Activated naive CD8-positive, alpha-beta T cell treated with anti-CD3 and anti-CD28 coated beads for 36 hours (primary cell): ENCODE results near the gene CMA1. TPM values are rescaled to one million over a fixed set of nuclear protein-coding genes. Genes with fewer than 3 reads are reported as not detected.
A peak's percentile ranks its signal among the peaks of the same experiment; 100 is the strongest.
"Not testable (repeated sequence)": the region's sequence is repeated elsewhere in the genome, so short reads cannot be mapped to it uniquely, and the experiment has no call there.

ENCODE experiments used
- DNase-seq: peaks from one replicate; pipeline ENCODE4 v3.0.0; 2021
- H3K27ac Mint-ChIP-seq: one replicate; pipeline ENCODE4 v1.8.0; 2022; ENCODE audit warnings: mild to moderate bottlenecking, moderate library complexity, mixed read lengths
- H3K27me3 Mint-ChIP-seq: one replicate; pipeline ENCODE4 v1.8.0; 2022; ENCODE audit warnings: mild to moderate bottlenecking, mixed read lengths
- H3K36me3 Mint-ChIP-seq: one replicate; pipeline ENCODE4 v1.8.0; 2021; ENCODE audit warnings: mild to moderate bottlenecking, mixed read lengths
- H3K4me1 Mint-ChIP-seq: one replicate; pipeline ENCODE4 v1.8.0; 2021; ENCODE audit warnings: mixed read lengths
- H3K4me3 Mint-ChIP-seq: one replicate; pipeline ENCODE4 v1.8.0; 2022; ENCODE audit warnings: mild to moderate bottlenecking, moderate library complexity, mixed read lengths
- H3K9me3 Mint-ChIP-seq: one replicate; pipeline ENCODE4 v1.8.0; 2022; ENCODE audit warnings: mixed read lengths
- total RNA-seq, 2 experiments: library from RNA; stranded (reverse); gene quantifications; one replicate each; pipeline ENCODE4 v1.2.3, GENCODE V29; 2021

Gene CMA1
- under 1 TPM; 0.25 to 0.50 TPM for total RNA-seq

GRCh38 chr14:24508155-24508840 lies at the start of gene CMA1:
CMA1 (minus strand) TSS chr14:24508265; CDS start chr14:24508235, 30 bp downstream.
- no peak within 1 kb of the TSS for H3K27ac Mint-ChIP-seq
- DNase-seq = no peak
- H3K27me3 Mint-ChIP-seq = peaks cover 13% of the 10 kb centered on the region
- no peak within 1 kb of the TSS for H3K4me3 Mint-ChIP-seq
- no peaks in the 10 kb centered on the region for H3K9me3 Mint-ChIP-seq
- peaks cover 3% of the 10 kb centered on the region for H3K4me1 Mint-ChIP-seq
- H3K36me3 Mint-ChIP-seq = peaks cover 2% of the 10 kb centered on the region

- no peak overlapping the region for H3K4me3 Mint-ChIP-seq
- no peak overlapping the region for H3K27ac Mint-ChIP-seq
- no peaks in the 10 kb centered on the region for H3K27me3 Mint-ChIP-seq
- peaks cover 5% of the 10 kb centered on the region for H3K9me3 Mint-ChIP-seq
- H3K4me1 Mint-ChIP-seq = no peaks in the 10 kb centered on the region
- H3K36me3 Mint-ChIP-seq = no peaks in the 10 kb centered on the region
- DNase-seq = no peak
Measured at GRCh38 chr14:24556756-24557155, 48.7 kb upstream of the CMA1 start.

- not testable (repeated sequence) for H3K4me1 Mint-ChIP-seq, H3K27me3 Mint-ChIP-seq, H3K36me3 Mint-ChIP-seq, H3K27ac Mint-ChIP-seq, DNase-seq, H3K4me3 Mint-ChIP-seq
- H3K9me3 Mint-ChIP-seq = peaks cover 45% of the 10 kb centered on the region
Measured at GRCh38 chr14:24549064-24549463, 41.0 kb upstream of the CMA1 start.

- no peak overlapping the region for H3K27ac Mint-ChIP-seq
- H3K9me3 Mint-ChIP-seq = peaks cover 30% of the 10 kb centered on the region
- DNase-seq = no peak
- H3K4me3 Mint-ChIP-seq = no peak overlapping the region
- no peaks in the 10 kb centered on the region for H3K4me1 Mint-ChIP-seq
- peaks cover 16% of the 10 kb centered on the region for H3K27me3 Mint-ChIP-seq
- H3K36me3 Mint-ChIP-seq = no peaks in the 10 kb centered on the region
Measured at GRCh38 chr14:24542346-24542936, 34.4 kb upstream of the CMA1 start.

- Mint-ChIP-seq H3K27me3 (peaks cover 18% of the 10 kb centered on the region), H3K36me3 (no peaks in the 10 kb centered on the region), H3K27ac (no peak overlapping the region), H3K4me3 (no peak overlapping the region), H3K4me1 (peaks cover 4% of the 10 kb centered on the region), H3K9me3 (peaks cover 5% of the 10 kb centered on the region)
- DNase-seq = peak; percentile 4
Measured at GRCh38 chr14:24535737-24536136, 27.7 kb upstream of the CMA1 start.

- Mint-ChIP-seq H3K27ac (no peak overlapping the region), H3K36me3 (no peaks in the 10 kb centered on the region), H3K4me1 (peaks cover 4% of the 10 kb centered on the region), H3K4me3 (no peak overlapping the region), H3K27me3 (peaks cover 16% of the 10 kb centered on the region), H3K9me3 (peaks cover 3% of the 10 kb centered on the region)
- DNase-seq = no peak
Measured at GRCh38 chr14:24534286-24534685, 26.2 kb upstream of the CMA1 start.

GRCh38 chr14:24525877-24526620 lies 18.0 kb upstream of the CMA1 start:
- peaks cover 20% of the 10 kb centered on the region for H3K27me3 Mint-ChIP-seq
- H3K9me3 Mint-ChIP-seq, H3K4me1 Mint-ChIP-seq, H3K27ac Mint-ChIP-seq, H3K36me3 Mint-ChIP-seq, H3K4me3 Mint-ChIP-seq, DNase-seq: not testable (repeated sequence)

- H3K27me3 Mint-ChIP-seq = peaks cover 5% of the 10 kb centered on the region
- H3K4me1 Mint-ChIP-seq = no peaks in the 10 kb centered on the region
- no peaks in the 10 kb centered on the region for H3K9me3 Mint-ChIP-seq
- H3K4me3 Mint-ChIP-seq = no peak overlapping the region
- H3K36me3 Mint-ChIP-seq = no peaks in the 10 kb centered on the region
- no peak for DNase-seq
- no peak overlapping the region for H3K27ac Mint-ChIP-seq
Measured at GRCh38 chr14:24518851-24519250, 10.8 kb upstream of the CMA1 start.

GRCh38 chr14:24514209-24514608 lies 6.1 kb upstream of the CMA1 start:
- H3K9me3 Mint-ChIP-seq = no peaks in the 10 kb centered on the region
- no peak overlapping the region for H3K4me3 Mint-ChIP-seq
- peaks cover 11% of the 10 kb centered on the region for H3K27me3 Mint-ChIP-seq
- H3K36me3 Mint-ChIP-seq = no peaks in the 10 kb centered on the region
- DNase-seq = no peak
- no peak overlapping the region for H3K27ac Mint-ChIP-seq
- H3K4me1 Mint-ChIP-seq = no peaks in the 10 kb centered on the region

GRCh38 chr14:24513009-24513408 lies 4.9 kb upstream of the CMA1 start:
- H3K27ac Mint-ChIP-seq = no peak overlapping the region
- H3K4me3 Mint-ChIP-seq = no peak overlapping the region
- H3K9me3 Mint-ChIP-seq = no peaks in the 10 kb centered on the region
- DNase-seq = no peak
- no peaks in the 10 kb centered on the region for H3K4me1 Mint-ChIP-seq
- no peaks in the 10 kb centered on the region for H3K36me3 Mint-ChIP-seq
- peaks cover 13% of the 10 kb centered on the region for H3K27me3 Mint-ChIP-seq

GRCh38 chr14:24506443-24506842 lies 1.6 kb downstream of the CMA1 start:
- Mint-ChIP-seq H3K4me3 (no peak overlapping the region), H3K4me1 (peaks cover 3% of the 10 kb centered on the region), H3K36me3 (peaks cover 2% of the 10 kb centered on the region), H3K27ac (no peak overlapping the region), H3K27me3 (peaks cover 10% of the 10 kb centered on the region), H3K9me3 (no peaks in the 10 kb centered on the region)
- no peak for DNase-seq

GRCh38 chr14:24504425-24504950 lies 3.6 kb downstream of the CMA1 start:
- H3K9me3 Mint-ChIP-seq = no peaks in the 10 kb centered on the region
- DNase-seq = no peak
- H3K27me3 Mint-ChIP-seq = peaks cover 4% of the 10 kb centered on the region
- H3K4me1 Mint-ChIP-seq = peaks cover 3% of the 10 kb centered on the region
- no peak overlapping the region for H3K4me3 Mint-ChIP-seq
- no peak overlapping the region for H3K27ac Mint-ChIP-seq
- peaks cover 2% of the 10 kb centered on the region for H3K36me3 Mint-ChIP-seq

- not testable (repeated sequence) for H3K27ac Mint-ChIP-seq, H3K36me3 Mint-ChIP-seq, H3K4me3 Mint-ChIP-seq, H3K4me1 Mint-ChIP-seq, DNase-seq, H3K9me3 Mint-ChIP-seq, H3K27me3 Mint-ChIP-seq
Measured at GRCh38 chr14:24491586-24492408, 16.3 kb downstream of the CMA1 start.

GRCh38 chr14:24483604-24484252 lies 24.3 kb downstream of the CMA1 start:
- H3K4me3 Mint-ChIP-seq = peak overlapping the region; percentile 41
- peaks cover 1% of the 10 kb centered on the region for H3K36me3 Mint-ChIP-seq
- H3K4me1 Mint-ChIP-seq = peaks cover 25% of the 10 kb centered on the region
- DNase-seq = no peak
- peaks cover 1% of the 10 kb centered on the region for H3K9me3 Mint-ChIP-seq
- no peaks in the 10 kb centered on the region for H3K27me3 Mint-ChIP-seq
- H3K27ac Mint-ChIP-seq = peak overlapping the region; percentile 64
